SK-N-SH (cell line): ENCODE results near the gene FREY1. TPM values are rescaled to one million over a fixed set of nuclear protein-coding genes. Genes with fewer than 3 reads are reported as not detected.

Experiments used
- CTCF ChIA-PET: fragments of 300-600, 350-600 bp; formaldehyde crosslinking; extraction: SDS; loops from one replicate; lab custom pipeline; 2021; lab: Yijun Ruan, JAX
- POLR2A ChIA-PET: fragments of 350-600 bp; sonication (Branson Sonifier 250); formaldehyde crosslinking; extraction: SDS; loops from one replicate; lab custom pipeline; 2020; ENCODE audit warnings: antibody characterized with exemption, inconsistent platforms; lab: Yijun Ruan, JAX
- DNase-seq: peaks from one replicate; pipeline ENCODE4 v3.0.0; 2012
- H2AFZ ChIP-seq: fragments of 200-600 bp; sonication (generic); 2 replicates; pipeline ENCODE4 v1.8.1; 2016; ENCODE audit warnings: antibody characterized with exemption, mild to moderate bottlenecking, low read depth
- H3F3A ChIP-seq: fragments of 200-600 bp; sonication (generic); replicated peaks from 2 replicates; pipeline ENCODE3; 2016; ENCODE audit warnings: antibody characterized with exemption, mild to moderate bottlenecking; ENCODE audit not compliant: insufficient read depth
- H3K27ac ChIP-seq, 2 experiments: fragments of 200-500 bp in 1 of 2; fragments of 200-600 bp in 1 of 2; sonication (Bioruptor generic) in 1 of 2; sonication (generic), shearing (Covaris generic) in 1 of 2; 2 replicates each; pipeline versions ENCODE4 v1.5.1 to v1.6.1; 2014 to 2016; ENCODE audit warnings: low read depth in 2 of 2, inconsistent platforms in 1 of 2, low read length in 1 of 2, mild to moderate bottlenecking in 1 of 2, mixed read lengths in 1 of 2
- H3K27me3 ChIP-seq: fragments of 200-600 bp; sonication (generic), shearing (Covaris generic); 2 replicates; pipeline ENCODE4 v1.6.1; 2016; ENCODE audit warnings: mixed run types; ENCODE audit not compliant: insufficient read depth
- H3K36me3 ChIP-seq, 2 experiments: fragments of 200-500 bp in 1 of 2; fragments of 200-600 bp in 1 of 2; sonication (Bioruptor generic) in 1 of 2; sonication (generic) in 1 of 2; replicated peaks in 1 of 2; 2 replicates each; pipeline versions ENCODE3 to v1.5.1; 2014 to 2016; ENCODE audit warnings: low read length in 1 of 2, mild to moderate bottlenecking in 1 of 2; ENCODE audit not compliant: insufficient read depth in 2 of 2, control insufficient read depth in 1 of 2
- H3K4me1 ChIP-seq, 2 experiments: fragments of 200-500 bp in 1 of 2; fragments of 200-600 bp in 1 of 2; sonication (Bioruptor generic) in 1 of 2; sonication (generic), shearing (Covaris generic) in 1 of 2; 2 replicates each; pipeline versions ENCODE4 v1.5.1 to v1.6.1; 2014 to 2016; ENCODE audit warnings: low read depth in 1 of 2, low read length in 1 of 2, mixed run types in 1 of 2; ENCODE audit not compliant: insufficient read depth in 2 of 2, control insufficient read depth in 1 of 2
- H3K4me2 ChIP-seq: fragments of 200-600 bp; sonication (generic), shearing (Covaris generic); 2 replicates; pipeline ENCODE4 v1.6.1; 2017; ENCODE audit warnings: mixed run types
- H3K4me3 ChIP-seq, 2 experiments: fragments of 200-500 bp in 1 of 2; fragments of 200-600 bp in 1 of 2; sonication (Bioruptor generic) in 1 of 2; sonication (generic), shearing (Covaris generic) in 1 of 2; 2 replicates each; pipeline versions ENCODE4 v1.5.1 to v1.8.1; 2014 to 2016; ENCODE audit warnings: low read depth in 2 of 2, inconsistent platforms in 1 of 2, low read length in 1 of 2, mild to moderate bottlenecking in 1 of 2, mixed read lengths in 1 of 2, moderate library complexity in 1 of 2
- H3K79me2 ChIP-seq: fragments of 200-600 bp; sonication (generic); 2 replicates; pipeline ENCODE4 v1.8.1; 2017; ENCODE audit warnings: mild to moderate bottlenecking; ENCODE audit not compliant: insufficient read depth
- H3K9ac ChIP-seq: fragments of 200-600 bp; sonication (generic); 2 replicates; pipeline ENCODE4 v1.6.1; 2017; ENCODE audit warnings: mixed run types
- H3K9me2 ChIP-seq: fragments of 200-600 bp; sonication (generic); 2 replicates; pipeline ENCODE4 v1.6.1; 2017; ENCODE audit warnings: mixed run types
- H3K9me3 ChIP-seq: fragments of 200-600 bp; sonication (generic); 2 replicates; pipeline ENCODE4 v1.6.1; 2017; ENCODE audit warnings: mixed run types, mild to moderate bottlenecking, moderate library complexity
- H4K20me1 ChIP-seq: fragments of 200-600 bp; sonication (generic); 2 replicates; pipeline ENCODE4 v1.6.1; 2017; ENCODE audit warnings: mild to moderate bottlenecking, mixed run types; ENCODE audit not compliant: insufficient read depth
- CHD2 ChIP-seq: fragments of 150-350 bp; IDR thresholded peaks from 2 replicates; pipeline ENCODE4 v1.6.1; 2018; ENCODE audit warnings: low read length; ENCODE audit not compliant: partially characterized antibody
- ELF1 ChIP-seq: IDR thresholded peaks from 2 replicates; pipeline ENCODE4 v1.4.0; 2012
- EP300 ChIP-seq, 2 experiments: IDR thresholded peaks; 2 replicates each; pipeline versions ENCODE4 v1.4.0 to v1.6.1; 2012; ENCODE audit warnings: borderline replicate concordance in 1 of 2, low read depth in 1 of 2, low read length in 1 of 2
- FOSL2 ChIP-seq: IDR thresholded peaks from 2 replicates; pipeline ENCODE4 v1.4.0; 2012; ENCODE audit warnings: low read depth, mild to moderate bottlenecking, moderate library complexity, borderline replicate concordance
- FOXJ3 ChIP-seq: sonication (generic); formaldehyde crosslinking; IDR thresholded peaks from 2 replicates; pipeline ENCODE4 v1.5.1; 2020; ENCODE audit warnings: mild to moderate bottlenecking, missing genetic modification reagents
- FOXM1 ChIP-seq: IDR thresholded peaks from 2 replicates; pipeline ENCODE4 v1.4.0; 2012; ENCODE audit warnings: low read depth, mild to moderate bottlenecking
- GABPA ChIP-seq: IDR thresholded peaks from 2 replicates; pipeline ENCODE4 v1.4.0; 2012; ENCODE audit warnings: low read depth, mild to moderate bottlenecking
- IRF3 ChIP-seq: fragments of 150-350 bp; IDR thresholded peaks from 2 replicates; pipeline ENCODE4 v1.6.1; 2016; ENCODE audit warnings: mild to moderate bottlenecking, low read depth, low read length
- MEF2A ChIP-seq: IDR thresholded peaks from 2 replicates; pipeline ENCODE4 v1.4.0; 2012; ENCODE audit warnings: low read depth, borderline replicate concordance
- NFIC ChIP-seq: IDR thresholded peaks from 2 replicates; pipeline ENCODE4 v1.4.0; 2012; ENCODE audit warnings: borderline replicate concordance
- POLR2AphosphoS5 ChIP-seq: IDR thresholded peaks from 2 replicates; pipeline ENCODE4 v1.6.1; 2012; ENCODE audit warnings: low read depth, low read length
- RAD21 ChIP-seq: IDR thresholded peaks from 2 replicates; pipeline ENCODE4 v1.6.1; 2012; ENCODE audit warnings: mild to moderate bottlenecking, low read length
- RXRA ChIP-seq: IDR thresholded peaks from 2 replicates; pipeline ENCODE4 v1.4.0; 2012; ENCODE audit warnings: low read depth, mild to moderate bottlenecking, borderline replicate concordance
- SIN3A ChIP-seq: IDR thresholded peaks from 2 replicates; pipeline ENCODE4 v1.6.1; 2012; ENCODE audit warnings: low read depth, mild to moderate bottlenecking, low read length, moderate library complexity, borderline replicate concordance
- SMC3 ChIP-seq: IDR thresholded peaks from 2 replicates; pipeline ENCODE4 v1.6.1; 2012; ENCODE audit warnings: low read depth, low read length, improper control_type of control experiment
- TEAD4 ChIP-seq: IDR thresholded peaks from 2 replicates; pipeline ENCODE4 v1.4.0; 2012; ENCODE audit warnings: mild to moderate bottlenecking, borderline replicate concordance; ENCODE audit not compliant: insufficient read depth
- YY1 ChIP-seq: IDR thresholded peaks from 2 replicates; pipeline ENCODE4 v1.4.0; 2012; ENCODE audit warnings: low read depth, mild to moderate bottlenecking
- WGBS: methylation state at CpG from one replicate; pipeline ENCODE4 v1.1.6; 2017; ENCODE audit warnings: low lambda C conversion rate; 5-methylcytosine and 5-hydroxymethylcytosine counted together
- polyA plus RNA-seq, 3 experiments: library from polyadenylated mRNA; depleted of rRNA; stranded (reverse); fragments of >200 nt; gene quantifications; 2 replicates each; pipeline ENCODE4 v1.2.3, GENCODE V29; 2012

FREY1 gene
- polyA plus RNA-seq, 1 of the 3 experiments (the other 2 are of a cell fraction), result 0.30 TPM

GRCh38 chr11:45859661-45860140 is 47.4 kb downstream of the FREY1 start (continued):
- TF ChIP-seq IRF3 (no peak), POLR2AphosphoS5 (peak; percentile 41; the same call in 1 of the 2 replicates), EP300 (IDR thresholded peaks at IDR 0.05; ENCODE audit: borderline replicate concordance in 1 of 2, low read depth in 1 of 2, low read length in 1 of 2) (peak; percentile 58 to 65; a peak in 3 of 4 replicates), NFIC (peak; percentile 94), RAD21 (peak; percentile 33; the same call in 1 of the 2 replicates), CHD2 (peak; percentile 96), ELF1 (no peak), FOXJ3 (CRISPR knock-in tag) (no peak), SMC3 (peak; percentile 29; the same call in 1 of the 2 replicates), FOSL2 (no peak), SIN3A (peak; percentile 91; the same call in 1 of the 2 replicates)
- TF ChIP-seq, all 33 proteins: peak for 16

GRCh38 chr11:45858751-45859398 is 48.2 kb downstream of the FREY1 start:
- no peaks in the 10 kb centered on the region for H3K9me2 ChIP-seq

More at GRCh38 chr11:45858751-45859398, 48.2 kb downstream of the FREY1 start:
- Histone ChIP-seq H3K36me3 (peaks cover 34 to 35% of the 10 kb centered on the region in 2 experiments), H3K79me2 (peaks cover 13% of the 10 kb centered on the region; the same call in 1 of the 2 replicates), H3K4me2 (peak overlapping the region; percentile 60; the same call in 1 of the 2 replicates), H3K4me1 (peaks cover 36 to 52% of the 10 kb centered on the region in 2 experiments), H3K27me3 (no peaks in the 10 kb centered on the region), H3K9ac (peak overlapping the region; percentile 15; the same call in 1 of the 2 replicates), H3K9me3 (no peaks in the 10 kb centered on the region), H3F3A (peaks cover 15% of the 10 kb centered on the region), H3K4me3 (no peak overlapping the region), H3K27ac (peak overlapping the region; percentile 87 to 95), H4K20me1 (0 out of 2 replicates have a peak, but pooled peaks cover 11% of the 10 kb centered on the region), H2AFZ (no peak overlapping the region)
- no peak for TF ChIP-seq YY1
- TF ChIP-seq FOXM1, result no peak
- no peak for TF ChIP-seq MEF2A
- no peak for TF ChIP-seq EP300 (IDR thresholded peaks at IDR 0.05; ENCODE audit: borderline replicate concordance in 1 of 2, low read depth in 1 of 2, low read length in 1 of 2)
- no peak for TF ChIP-seq GABPA
- TF ChIP-seq RXRA, result no peak
- no peak for TF ChIP-seq TEAD4
- TF ChIP-seq CHD2, result no peak
- 88% methylated on average over 5 of the region's 5 CpGs for WGBS
- ChIA-PET CTCF (interaction anchor here (0.6 to 8.1 kb wide), 7 partner anchors 11 to 106 kb away, joined by 3 to 118 read pairs (median 3); partner anchors contain the start of gene CRY2), POLR2A (interaction anchor here (1.1 to 1.2 kb wide), 2 partner anchors 12 to 59 kb away, joined by 5 to 6 read pairs; partner anchors contain the start of gene CRY2)
- DNase-seq, result no peak
